GM12874 (cell line): Measurements from ENCODE around the gene SYNE4.

Source experiments
- TF ChIP-seq, protein P1 (sequence below): IDR thresholded peaks from 2 replicates; pipeline ENCODE4 v1.5.1; 2011; ENCODE audit warnings: low read depth, mild to moderate bottlenecking, control low read depth, low read length, moderate library complexity; ENCODE audit not compliant: insufficient read depth

SYNE4 gene

DNA sequence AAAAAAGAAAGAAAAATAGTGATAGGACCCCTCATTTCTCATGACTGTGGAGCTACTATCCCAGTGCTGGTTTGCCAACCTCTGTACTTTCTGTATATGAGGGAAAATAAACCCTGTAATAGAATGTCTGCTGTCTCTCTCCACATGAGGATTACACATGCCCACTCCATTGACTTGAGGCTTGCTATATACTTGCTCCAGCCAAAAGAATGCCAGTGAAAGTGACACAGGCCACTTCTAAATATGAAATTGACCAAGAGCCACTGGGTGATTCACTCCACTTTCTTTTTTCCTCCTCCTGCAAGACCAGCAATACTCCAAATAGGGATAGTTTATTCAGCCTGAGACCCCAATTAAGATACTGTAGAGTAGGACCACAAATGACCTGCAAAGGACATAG lies 39.2 kb upstream of the SYNE4 start:
- TF ChIP-seq, protein P1, sequence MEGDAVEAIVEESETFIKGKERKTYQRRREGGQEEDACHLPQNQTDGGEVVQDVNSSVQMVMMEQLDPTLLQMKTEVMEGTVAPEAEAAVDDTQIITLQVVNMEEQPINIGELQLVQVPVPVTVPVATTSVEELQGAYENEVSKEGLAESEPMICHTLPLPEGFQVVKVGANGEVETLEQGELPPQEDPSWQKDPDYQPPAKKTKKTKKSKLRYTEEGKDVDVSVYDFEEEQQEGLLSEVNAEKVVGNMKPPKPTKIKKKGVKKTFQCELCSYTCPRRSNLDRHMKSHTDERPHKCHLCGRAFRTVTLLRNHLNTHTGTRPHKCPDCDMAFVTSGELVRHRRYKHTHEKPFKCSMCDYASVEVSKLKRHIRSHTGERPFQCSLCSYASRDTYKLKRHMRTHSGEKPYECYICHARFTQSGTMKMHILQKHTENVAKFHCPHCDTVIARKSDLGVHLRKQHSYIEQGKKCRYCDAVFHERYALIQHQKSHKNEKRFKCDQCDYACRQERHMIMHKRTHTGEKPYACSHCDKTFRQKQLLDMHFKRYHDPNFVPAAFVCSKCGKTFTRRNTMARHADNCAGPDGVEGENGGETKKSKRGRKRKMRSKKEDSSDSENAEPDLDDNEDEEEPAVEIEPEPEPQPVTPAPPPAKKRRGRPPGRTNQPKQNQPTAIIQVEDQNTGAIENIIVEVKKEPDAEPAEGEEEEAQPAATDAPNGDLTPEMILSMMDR: no peak

DNA sequence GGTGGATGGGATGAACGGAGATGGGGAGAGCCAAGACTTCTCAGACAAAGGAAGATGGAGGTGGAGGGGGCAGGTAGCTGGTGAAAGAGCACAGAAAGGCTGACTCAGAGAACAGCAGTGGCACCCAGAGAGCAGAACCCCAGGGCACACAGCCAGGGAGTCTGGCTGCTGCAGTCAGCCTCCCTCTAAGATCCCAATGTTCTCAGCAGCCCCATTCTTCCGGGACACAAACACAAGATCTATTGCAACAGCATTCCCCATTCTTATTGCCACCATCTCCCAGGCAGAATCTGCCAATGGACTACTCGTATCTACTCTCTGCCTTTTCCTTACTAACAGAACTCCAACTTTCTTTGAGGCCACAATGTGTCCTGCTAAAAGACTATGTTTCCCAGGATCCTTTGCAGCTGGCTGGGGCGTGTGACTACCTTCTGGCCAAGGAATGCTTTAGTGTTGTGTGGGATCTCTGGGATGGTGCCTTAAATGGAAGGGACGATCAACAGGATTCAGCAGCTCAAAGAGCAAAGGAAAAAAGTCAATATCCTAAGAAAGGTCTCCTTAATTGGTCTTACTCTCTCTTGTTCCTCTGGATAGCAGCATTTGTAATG lies 37.9 kb upstream of the SYNE4 start:
- TF ChIP-seq, protein P1: no peak

DNA sequence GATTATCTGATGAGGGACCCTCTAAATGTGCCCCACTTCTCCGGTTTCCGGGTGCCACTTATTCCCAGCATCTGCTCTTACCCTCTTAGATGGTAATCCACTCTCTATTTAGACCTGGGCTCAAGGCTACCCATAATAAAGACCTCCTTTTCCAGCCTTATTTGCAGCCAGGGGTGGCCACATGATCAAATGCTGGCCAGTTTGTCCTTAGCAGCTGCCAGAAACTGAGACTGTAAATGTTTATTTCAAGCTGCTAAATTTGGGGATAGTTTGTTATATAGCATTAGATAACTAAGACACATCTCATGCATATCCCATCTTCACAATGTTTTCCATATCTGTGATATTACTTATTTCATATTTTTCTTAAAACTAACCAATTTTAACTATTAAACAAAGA lies 35.3 kb upstream of the SYNE4 start:
- TF ChIP-seq, protein P1: no peak

- TF ChIP-seq, protein P1: no peak
Observed at GRCh38 chr19:36041831-36042230, 33.2 kb upstream of the SYNE4 start.

- TF ChIP-seq, protein P1: no peak
Observed at GRCh38 chr19:36040495-36040894, 31.9 kb upstream of the SYNE4 start.

GRCh38 chr19:36032251-36033104 lies 23.9 kb upstream of the SYNE4 start, which contains the start of gene CLIP3:
Gene CLIP3 (minus strand): TSS chr19:36032873. CDS start chr19:36032357, 516 bp downstream.
- TF ChIP-seq, protein P1: no peak

GRCh38 chr19:36031308-36031707 lies 22.7 kb upstream of the SYNE4 start:
- TF ChIP-seq, protein P1: no peak
